Fibroblast of skin of left biceps (primary cell): ENCODE data around the gene PRDX6.
"Not testable (repeated sequence)": the region's sequence is repeated elsewhere in the genome, so short reads cannot be mapped to it uniquely, and the experiment has no call there.

Experiments used
- DNase-seq, 2 experiments: peaks; one replicate each; pipeline ENCODE4 v3.0.0-alpha.2; 2013; ENCODE audit warnings: low read depth in 2 of 2

PRDX6 gene

DNA sequence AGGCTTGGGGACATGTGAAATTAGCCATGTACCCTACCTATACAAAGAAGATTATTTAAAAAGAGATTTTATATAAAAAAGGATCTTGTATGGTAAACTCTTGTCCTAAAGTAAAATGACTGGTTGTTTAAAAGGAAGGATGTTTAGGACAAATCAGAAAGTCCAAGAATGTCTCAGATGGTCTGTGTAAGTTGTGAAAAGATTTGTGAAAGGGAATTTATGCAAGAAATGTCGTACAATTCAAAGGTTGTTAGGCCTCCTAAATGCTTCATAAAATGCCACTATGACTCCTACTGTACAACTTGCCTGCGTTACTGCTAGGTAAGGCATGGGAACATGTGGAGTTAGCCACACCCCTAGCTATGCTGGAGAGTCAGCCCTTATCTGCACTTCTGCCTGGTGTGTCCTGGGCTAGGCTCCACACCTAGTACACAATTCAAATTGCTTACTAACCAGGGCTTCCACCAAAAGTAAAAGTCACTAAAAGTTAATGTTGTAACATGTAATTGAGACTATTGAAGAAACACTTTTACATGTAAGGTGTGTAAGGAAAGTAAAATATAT is 19.7 kb downstream of the PRDX6 start:
- no peak for DNase-seq

DNA sequence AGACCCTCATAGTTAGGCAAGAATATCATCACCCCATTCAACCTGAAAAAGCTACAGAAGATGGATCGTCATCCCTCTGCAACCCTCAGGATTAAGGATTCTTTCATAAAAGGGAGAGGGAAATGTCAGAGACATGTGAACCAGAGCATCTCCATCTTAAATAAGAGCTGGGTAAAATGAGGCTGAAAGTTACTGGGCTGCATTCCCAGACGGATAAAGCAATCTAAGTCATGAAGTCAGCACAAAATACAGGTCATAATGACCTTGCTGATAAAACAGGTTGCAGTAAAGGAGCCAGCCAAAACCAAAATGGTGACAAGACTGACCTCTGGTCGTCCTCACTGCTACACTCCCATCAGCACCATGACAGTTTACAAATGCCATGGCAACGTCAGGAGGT is 22.6 kb downstream of the PRDX6 start:
- DNase-seq: no peak

DNA sequence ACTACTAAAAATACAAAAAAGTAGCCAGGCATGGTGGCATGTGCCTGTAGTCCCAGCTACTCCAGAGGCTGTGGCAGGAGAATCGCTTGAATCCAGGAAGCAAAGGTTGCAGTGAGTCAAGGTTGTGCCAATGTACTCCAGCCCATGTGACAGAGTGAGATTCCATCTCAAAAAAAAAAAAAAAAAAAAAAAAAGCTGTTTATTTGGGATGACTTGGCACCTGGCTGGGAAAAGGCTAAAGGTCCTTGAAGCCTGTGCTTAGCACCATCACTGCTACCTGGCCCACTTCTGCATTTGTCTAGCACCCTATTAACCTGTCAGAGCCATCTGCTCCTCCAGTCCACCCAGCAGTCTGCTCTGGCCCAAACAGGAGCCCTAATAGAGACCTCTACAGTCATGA is 25.0 kb downstream of the PRDX6 start:
- DNase-seq: no peak

DNA sequence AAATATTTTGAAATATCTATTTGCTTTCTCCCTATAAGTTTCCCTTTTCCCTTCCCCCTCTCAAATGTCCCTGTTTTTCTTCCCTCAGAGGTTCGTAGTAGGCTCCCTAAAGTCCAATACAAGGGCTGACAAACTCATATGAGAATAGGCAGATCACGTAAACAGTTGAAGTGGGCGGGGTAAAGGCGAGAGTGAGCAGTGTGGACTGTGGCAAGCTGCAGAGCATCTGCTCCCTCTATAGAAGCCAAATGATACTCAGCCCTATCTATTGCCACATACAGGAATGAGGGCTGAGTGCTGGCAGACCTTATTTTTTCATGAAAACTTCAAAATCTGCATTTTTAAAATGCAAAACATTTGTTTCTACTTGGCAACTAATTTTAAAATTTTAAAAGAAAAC is 26.3 kb downstream of the PRDX6 start:
- DNase-seq: no peak

GRCh38 chr1:173504268-173504667 is 27.1 kb downstream of the PRDX6 start:
- DNase-seq: no peak

DNA sequence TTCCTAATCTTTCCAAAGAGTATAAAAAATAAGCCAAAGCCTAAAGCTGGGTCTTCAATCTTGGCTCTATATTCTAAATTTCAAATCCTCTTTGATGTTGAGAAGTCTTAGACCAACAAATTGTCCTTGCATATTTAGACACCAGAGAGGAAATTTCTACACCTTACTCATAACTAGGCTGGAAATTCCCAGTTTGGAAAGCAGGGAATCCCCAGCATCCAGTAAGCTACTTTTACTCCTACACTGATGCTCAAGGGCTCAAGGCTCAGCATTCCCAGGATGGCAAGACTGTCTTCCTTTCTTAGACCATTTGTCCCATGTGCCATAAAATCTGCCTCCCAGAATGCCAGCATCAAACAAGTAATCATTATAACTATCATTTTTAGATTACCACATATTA is 28.3 kb downstream of the PRDX6 start:
- DNase-seq: no peak

DNA sequence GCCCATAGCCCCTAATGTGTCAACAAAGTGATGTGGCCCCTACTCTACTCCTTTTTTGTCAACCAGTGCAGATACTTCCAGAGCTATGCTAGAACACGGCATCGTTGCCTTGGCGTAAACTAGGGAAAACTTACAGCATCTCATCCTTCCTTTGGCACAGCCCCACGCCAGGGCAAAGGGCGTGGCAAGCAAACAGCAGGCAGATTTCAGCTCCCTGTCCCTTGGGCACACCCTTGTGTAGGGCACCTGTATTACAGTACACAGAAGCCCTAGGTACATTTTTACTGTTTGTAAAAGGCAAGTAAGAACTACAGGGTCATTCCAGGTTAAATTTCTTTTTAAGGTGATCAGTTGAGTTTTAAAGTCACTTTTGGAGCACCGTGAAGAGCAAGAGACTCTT is 29.3 kb downstream of the PRDX6 start:
- no peak for DNase-seq

DNA sequence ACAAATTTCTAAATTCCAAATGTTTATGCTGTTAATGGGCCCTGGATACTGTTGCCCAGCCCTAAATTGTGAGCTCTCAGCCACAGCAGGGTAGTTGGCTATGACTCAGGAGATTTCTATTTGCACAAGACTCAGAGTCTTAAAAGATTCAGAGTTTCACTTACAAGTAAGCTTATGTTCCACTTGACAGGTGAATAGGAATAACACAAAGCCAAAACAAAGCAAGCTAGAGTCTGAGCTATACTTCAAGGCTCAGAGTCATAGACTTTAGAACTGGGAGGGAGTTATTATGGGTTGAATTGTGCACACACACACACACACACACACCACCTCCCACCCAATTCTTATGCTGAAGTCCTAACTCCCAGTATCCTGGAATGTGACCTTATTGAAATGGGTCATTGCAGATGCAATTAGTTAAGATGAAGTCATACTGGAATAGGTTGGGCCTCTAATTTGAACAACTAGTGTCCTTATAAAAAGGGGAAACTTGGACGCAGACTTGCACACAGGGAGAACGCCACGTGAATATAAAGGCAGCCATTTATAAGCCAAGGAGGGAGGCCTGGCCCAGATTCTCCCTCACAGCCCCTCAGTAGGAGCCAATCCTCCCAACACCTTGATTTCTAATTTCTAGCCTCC is 30.2 kb downstream of the PRDX6 start:
- no peak for DNase-seq

- DNase-seq: no peak
Observed at GRCh38 chr1:173507847-173508209, 30.7 kb downstream of the PRDX6 start.

DNA sequence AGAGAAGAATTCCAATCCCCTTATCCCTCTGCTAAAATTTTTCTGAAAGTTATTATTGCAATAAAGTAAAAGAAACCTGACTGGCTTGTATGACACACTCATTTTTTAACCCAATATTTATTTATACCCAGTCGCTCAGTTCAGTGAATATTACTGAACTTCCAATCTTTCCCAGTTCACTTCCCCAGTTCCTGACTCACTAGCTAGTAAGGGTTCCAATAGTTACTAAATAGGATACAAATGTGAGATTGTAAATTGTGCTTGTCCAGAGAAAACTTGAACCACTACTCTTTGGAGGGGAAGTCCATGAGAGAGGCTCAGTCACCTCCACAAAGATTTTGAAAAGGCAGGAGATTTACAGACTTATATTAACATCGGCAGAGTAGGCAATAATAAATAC is 31.4 kb downstream of the PRDX6 start:
- DNase-seq: no peak

GRCh38 chr1:173509797-173510196 is 32.7 kb downstream of the PRDX6 start:
- DNase-seq: no peak

GRCh38 chr1:173514503-173514902 is 37.4 kb downstream of the PRDX6 start:
- DNase-seq: not testable (repeated sequence)

DNA sequence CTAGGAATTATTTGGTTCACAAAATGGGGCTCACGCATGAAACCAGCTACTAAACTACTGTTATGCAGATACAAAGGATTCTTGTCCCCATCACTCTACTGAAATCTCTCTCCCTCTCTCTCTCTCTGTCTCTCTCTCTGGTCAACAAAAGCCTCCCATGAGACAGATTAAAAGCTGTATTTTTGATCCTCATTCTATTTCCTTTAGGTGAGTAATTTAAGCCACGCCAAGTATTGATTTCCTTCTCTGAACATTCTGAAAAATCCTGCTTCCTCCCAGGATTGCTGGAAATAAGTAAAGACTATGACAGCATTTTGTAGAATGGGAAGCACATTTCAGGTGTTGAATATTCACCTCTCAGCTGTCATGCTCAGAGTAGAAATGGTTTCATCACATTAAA is 43.7 kb downstream of the PRDX6 start:
- no peak for DNase-seq

DNA sequence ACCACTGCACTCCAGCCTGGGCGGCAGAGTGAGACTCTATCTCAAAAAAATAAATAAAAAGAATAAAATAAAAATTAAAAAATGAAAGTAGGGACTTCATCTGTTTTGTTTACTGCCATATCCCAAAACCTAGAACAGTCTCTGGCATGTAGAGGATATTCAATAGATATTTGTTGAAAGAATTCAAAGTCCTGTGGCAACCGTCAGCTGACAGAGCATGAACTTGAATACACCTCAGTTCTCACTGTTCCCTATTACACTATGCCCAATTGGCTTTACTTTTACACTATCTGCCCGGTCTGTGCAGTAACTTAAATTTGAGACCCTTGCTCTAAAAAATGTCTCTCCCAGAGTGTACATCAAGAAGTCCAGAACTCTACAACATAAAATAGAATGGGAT is 46.2 kb downstream of the PRDX6 start:
- no peak for DNase-seq

DNA sequence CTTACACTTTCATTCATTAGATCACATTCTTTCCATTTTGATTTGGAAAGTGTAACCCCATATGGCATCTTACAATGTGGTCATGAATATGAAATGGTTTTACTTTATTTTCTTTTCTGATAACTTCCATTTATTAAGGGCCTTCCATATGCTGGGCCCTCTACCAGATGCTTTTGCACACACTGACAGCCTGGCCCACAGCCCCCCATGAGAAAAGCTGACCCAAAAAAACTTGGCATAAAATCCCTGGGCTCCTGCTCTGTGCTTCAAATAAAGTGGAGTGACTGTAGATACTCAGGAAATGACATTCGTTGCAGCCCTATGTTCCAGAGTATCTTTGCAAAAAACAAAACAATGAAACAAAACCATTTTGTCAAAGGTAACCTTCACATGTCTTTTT is 48.8 kb downstream of the PRDX6 start:
- DNase-seq: no peak

- DNase-seq: no peak
Observed at GRCh38 chr1:173527151-173527826, 50.2 kb downstream of the PRDX6 start.

- DNase-seq: no peak
Observed at GRCh38 chr1:173529106-173529505, 52.0 kb downstream of the PRDX6 start.

GRCh38 chr1:173530795-173531693 is 53.9 kb downstream of the PRDX6 start:
- DNase-seq: no peak

DNA sequence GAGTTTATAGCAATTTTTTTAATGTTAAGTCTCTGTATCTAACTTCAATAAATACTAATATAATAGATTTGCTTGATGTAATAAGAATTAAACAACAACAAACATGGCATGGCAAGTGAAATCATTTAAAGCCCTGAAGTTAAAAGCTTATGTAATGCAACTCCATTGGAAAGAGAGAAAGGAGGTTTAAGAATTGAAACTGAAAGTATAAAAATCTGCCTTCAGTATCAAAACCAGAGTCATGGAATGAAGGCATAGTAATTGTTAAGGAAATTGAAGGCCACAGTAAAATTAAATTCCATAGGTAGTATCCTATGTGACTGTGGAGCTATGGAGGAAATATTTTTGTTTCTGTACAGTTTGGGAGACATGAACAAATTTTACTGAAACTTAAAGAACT is 55.1 kb downstream of the PRDX6 start:
- DNase-seq: no peak

GRCh38 chr1:173536223-173536622 is 59.1 kb downstream of the PRDX6 start:
- no peak for DNase-seq
